ENCODE measurements around the gene TAGLN3. TPM values are rescaled to one million over a fixed set of nuclear protein-coding genes. Genes with fewer than 3 reads are reported as not detected.

Gene TAGLN3
- total and polyA plus RNA-seq, 2 of the 13 experiments (the other 11 are each of a cell fraction or from before 2014, with no cell fraction given) = 0.51 to 0.91 TPM

DNA sequence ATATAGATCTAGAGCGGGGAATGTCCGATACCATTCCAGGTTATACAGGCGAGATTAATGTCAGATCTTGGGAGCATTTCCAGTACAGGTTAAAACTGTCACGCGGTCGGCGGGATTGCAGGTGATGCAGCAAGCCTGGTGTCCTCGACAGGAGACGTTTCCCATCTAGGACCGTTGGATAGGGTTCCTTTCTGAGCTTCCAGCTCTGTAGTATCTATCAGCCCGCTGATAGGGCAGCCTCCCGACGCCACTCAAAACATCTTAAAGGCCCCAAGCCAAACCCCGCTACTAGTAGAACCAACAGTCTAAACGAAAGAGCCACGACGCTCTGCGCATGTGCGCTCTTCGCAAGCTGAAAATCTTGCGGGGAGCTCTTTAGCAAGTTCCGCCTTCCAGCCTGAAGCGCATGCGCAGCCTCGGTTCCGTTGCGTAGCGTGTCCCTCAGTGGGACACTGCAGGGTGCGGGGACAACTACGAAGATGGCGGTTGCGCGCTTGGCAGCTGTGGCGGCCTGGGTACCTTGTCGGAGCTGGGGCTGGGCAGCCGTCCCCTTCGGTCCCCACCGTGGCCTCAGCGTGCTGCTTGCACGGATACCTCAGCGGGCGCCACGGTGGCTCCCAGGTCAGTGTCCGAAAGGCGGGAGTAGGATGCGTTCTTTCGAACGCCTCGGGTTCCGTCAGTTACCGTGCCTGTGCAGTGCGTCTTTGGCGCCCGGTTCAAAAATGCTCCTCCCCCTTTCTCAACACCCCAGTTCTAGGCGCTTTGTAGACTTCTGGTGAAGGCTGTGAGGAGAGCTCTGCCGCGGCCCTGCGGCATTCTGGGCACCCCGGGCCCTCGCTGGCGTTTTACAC is 19.9 kb upstream of the TAGLN3 start, which contains the start of gene ABHD10 (continued):
- TF ChIP-seq, protein P1, sequence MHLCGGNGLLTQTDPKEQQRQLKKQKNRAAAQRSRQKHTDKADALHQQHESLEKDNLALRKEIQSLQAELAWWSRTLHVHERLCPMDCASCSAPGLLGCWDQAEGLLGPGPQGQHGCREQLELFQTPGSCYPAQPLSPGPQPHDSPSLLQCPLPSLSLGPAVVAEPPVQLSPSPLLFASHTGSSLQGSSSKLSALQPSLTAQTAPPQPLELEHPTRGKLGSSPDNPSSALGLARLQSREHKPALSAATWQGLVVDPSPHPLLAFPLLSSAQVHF (CRISPR knock-in tag; IDR thresholded peaks at IDR 0.05) = 0 out of 2 replicates have a peak, but pooled peaks have one; percentile 37
- TF ChIP-seq, protein P2, sequence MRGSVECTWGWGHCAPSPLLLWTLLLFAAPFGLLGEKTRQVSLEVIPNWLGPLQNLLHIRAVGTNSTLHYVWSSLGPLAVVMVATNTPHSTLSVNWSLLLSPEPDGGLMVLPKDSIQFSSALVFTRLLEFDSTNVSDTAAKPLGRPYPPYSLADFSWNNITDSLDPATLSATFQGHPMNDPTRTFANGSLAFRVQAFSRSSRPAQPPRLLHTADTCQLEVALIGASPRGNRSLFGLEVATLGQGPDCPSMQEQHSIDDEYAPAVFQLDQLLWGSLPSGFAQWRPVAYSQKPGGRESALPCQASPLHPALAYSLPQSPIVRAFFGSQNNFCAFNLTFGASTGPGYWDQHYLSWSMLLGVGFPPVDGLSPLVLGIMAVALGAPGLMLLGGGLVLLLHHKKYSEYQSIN (CRISPR knock-in tag; IDR thresholded peaks at IDR 0.05; ENCODE audit: borderline replicate concordance) = no peak
- TF ChIP-seq MED1 (CRISPR knock-in tag; IDR thresholded peaks at IDR 0.05) = peak; percentile 61
- no peak for TF ChIP-seq ARNTL (CRISPR knock-in tag; IDR thresholded peaks at IDR 0.05)
- peak; percentile 80; the same call in 1 of the 2 replicates for TF ChIP-seq GATA4 (IDR thresholded peaks at IDR 0.05; ENCODE audit: borderline replicate concordance, low read depth)
- no peak for TF ChIP-seq PCBP1 (IDR thresholded peaks at IDR 0.05; ENCODE audit: borderline replicate concordance, low read depth, low read length)
- no peak; the same call in 1 of the 2 replicates for TF ChIP-seq ZNF430 (CRISPR knock-in tag; IDR thresholded peaks at IDR 0.05)
- no peak for TF ChIP-seq ZFP1 (CRISPR knock-in tag; IDR thresholded peaks at IDR 0.05)
- no peak; the same call in 1 of the 2 replicates for TF ChIP-seq ZFP90 (CRISPR knock-in tag; IDR thresholded peaks at IDR 0.05; ENCODE audit: borderline replicate concordance)
- TF ChIP-seq TBL1XR1 (IDR thresholded peaks at IDR 0.05; ENCODE audit: borderline replicate concordance, low read length, partially characterized antibody) = peak; percentile 24
- TF ChIP-seq SOX6 (IDR thresholded peaks at IDR 0.05) = no peak
- TF ChIP-seq SOX6 (CRISPR knock-in tag; IDR thresholded peaks at IDR 0.05) = no peak
- TF ChIP-seq SP140L (CRISPR knock-in tag; IDR thresholded peaks at IDR 0.05; ENCODE audit: borderline replicate concordance) = no peak
- no peak for TF ChIP-seq NCOA5 (CRISPR knock-in tag; IDR thresholded peaks at IDR 0.05)
- no peak for TF ChIP-seq SP2 (CRISPR knock-in tag; IDR thresholded peaks at IDR 0.05)
- 0 out of 2 replicates have a peak, but pooled peaks have one; percentile 66 for TF ChIP-seq ZNF343 (CRISPR knock-in tag; IDR thresholded peaks at IDR 0.05)
- peak; percentile 88 for TF ChIP-seq ZMAT3 (CRISPR knock-in tag; conservative IDR thresholded peaks at IDR 0.05)
- TF ChIP-seq ARNT2 (CRISPR knock-in tag; IDR thresholded peaks at IDR 0.05; ENCODE audit: low read depth) = peak; percentile 93
- no peak for TF ChIP-seq ZSCAN25 (CRISPR knock-in tag; IDR thresholded peaks at IDR 0.05)
- TF ChIP-seq ZNF780A (CRISPR knock-in tag; IDR thresholded peaks at IDR 0.05) = 0 out of 2 replicates have a peak, but pooled peaks have one; percentile 46
- TF ChIP-seq, protein P3, sequence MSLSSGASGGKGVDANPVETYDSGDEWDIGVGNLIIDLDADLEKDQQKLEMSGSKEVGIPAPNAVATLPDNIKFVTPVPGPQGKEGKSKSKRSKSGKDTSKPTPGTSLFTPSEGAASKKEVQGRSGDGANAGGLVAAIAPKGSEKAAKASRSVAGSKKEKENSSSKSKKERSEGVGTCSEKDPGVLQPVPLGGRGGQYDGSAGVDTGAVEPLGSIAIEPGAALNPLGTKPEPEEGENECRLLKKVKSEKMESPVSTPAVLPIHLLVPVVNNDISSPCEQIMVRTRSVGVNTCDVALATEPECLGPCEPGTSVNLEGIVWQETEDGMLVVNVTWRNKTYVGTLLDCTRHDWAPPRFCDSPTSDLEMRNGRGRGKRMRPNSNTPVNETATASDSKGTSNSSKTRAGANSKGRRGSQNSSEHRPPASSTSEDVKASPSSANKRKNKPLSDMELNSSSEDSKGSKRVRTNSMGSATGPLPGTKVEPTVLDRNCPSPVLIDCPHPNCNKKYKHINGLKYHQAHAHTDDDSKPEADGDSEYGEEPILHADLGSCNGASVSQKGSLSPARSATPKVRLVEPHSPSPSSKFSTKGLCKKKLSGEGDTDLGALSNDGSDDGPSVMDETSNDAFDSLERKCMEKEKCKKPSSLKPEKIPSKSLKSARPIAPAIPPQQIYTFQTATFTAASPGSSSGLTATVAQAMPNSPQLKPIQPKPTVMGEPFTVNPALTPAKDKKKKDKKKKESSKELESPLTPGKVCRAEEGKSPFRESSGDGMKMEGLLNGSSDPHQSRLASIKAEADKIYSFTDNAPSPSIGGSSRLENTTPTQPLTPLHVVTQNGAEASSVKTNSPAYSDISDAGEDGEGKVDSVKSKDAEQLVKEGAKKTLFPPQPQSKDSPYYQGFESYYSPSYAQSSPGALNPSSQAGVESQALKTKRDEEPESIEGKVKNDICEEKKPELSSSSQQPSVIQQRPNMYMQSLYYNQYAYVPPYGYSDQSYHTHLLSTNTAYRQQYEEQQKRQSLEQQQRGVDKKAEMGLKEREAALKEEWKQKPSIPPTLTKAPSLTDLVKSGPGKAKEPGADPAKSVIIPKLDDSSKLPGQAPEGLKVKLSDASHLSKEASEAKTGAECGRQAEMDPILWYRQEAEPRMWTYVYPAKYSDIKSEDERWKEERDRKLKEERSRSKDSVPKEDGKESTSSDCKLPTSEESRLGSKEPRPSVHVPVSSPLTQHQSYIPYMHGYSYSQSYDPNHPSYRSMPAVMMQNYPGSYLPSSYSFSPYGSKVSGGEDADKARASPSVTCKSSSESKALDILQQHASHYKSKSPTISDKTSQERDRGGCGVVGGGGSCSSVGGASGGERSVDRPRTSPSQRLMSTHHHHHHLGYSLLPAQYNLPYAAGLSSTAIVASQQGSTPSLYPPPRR (CRISPR knock-in tag; IDR thresholded peaks at IDR 0.05; ENCODE audit: borderline replicate concordance) = no peak
